ENCODE measurements around the gene MRPL40.

Gene MRPL40
- total RNA-seq, result 18.8 to 38.9 (median 28.0) reads per million in 17 experiments

- DNase-seq, result peak; percentile 98 to 99 (median 99)
Observed at GRCh38 chr22:19432133-19432851, at the start of gene MRPL40. Gene MRPL40 (plus strand): TSS chr22:19432545. CDS start chr22:19432555, 10 bp downstream.

- no peak for DNase-seq
Observed at GRCh38 chr22:19383292-19383691, 49.1 kb upstream of the MRPL40 start.

GRCh38 chr22:19385221-19385906, 47.0 kb upstream of the MRPL40 start:
- no peak for DNase-seq

GRCh38 chr22:19386248-19386647, 46.1 kb upstream of the MRPL40 start:
- no peak for DNase-seq

GRCh38 chr22:19387038-19387437, 45.3 kb upstream of the MRPL40 start:
- DNase-seq, result no peak

- DNase-seq, result no peak
Observed at GRCh38 chr22:19387575-19387974, 44.8 kb upstream of the MRPL40 start.

GRCh38 chr22:19393704-19394103, 38.6 kb upstream of the MRPL40 start:
- no peak for DNase-seq

- DNase-seq, result peak in 3 of 4 experiments; percentile 21 to 36 (median 30)
Observed at GRCh38 chr22:19394274-19395050, 37.9 kb upstream of the MRPL40 start.

GRCh38 chr22:19395276-19395675, 37.1 kb upstream of the MRPL40 start:
- no peak for DNase-seq

GRCh38 chr22:19396561-19396933, 35.8 kb upstream of the MRPL40 start:
- DNase-seq, result no peak

GRCh38 chr22:19396934-19397733, 35.2 kb upstream of the MRPL40 start:
- no peak for DNase-seq

GRCh38 chr22:19397734-19398104, 34.6 kb upstream of the MRPL40 start:
- no peak for DNase-seq

- no peak for DNase-seq
Observed at GRCh38 chr22:19398206-19398605, 34.1 kb upstream of the MRPL40 start.

GRCh38 chr22:19398652-19399051, 33.7 kb upstream of the MRPL40 start:
- DNase-seq, result no peak

- no peak for DNase-seq
Observed at GRCh38 chr22:19400881-19401280, 31.5 kb upstream of the MRPL40 start.

- DNase-seq, result no peak
Observed at GRCh38 chr22:19401483-19401882, 30.9 kb upstream of the MRPL40 start.

- DNase-seq, result no peak
Observed at GRCh38 chr22:19402642-19403191, 29.6 kb upstream of the MRPL40 start.

- no peak for DNase-seq
Observed at GRCh38 chr22:19404676-19405075, 27.7 kb upstream of the MRPL40 start.

GRCh38 chr22:19405133-19405532, 27.2 kb upstream of the MRPL40 start:
- no peak for DNase-seq

GRCh38 chr22:19405652-19406051, 26.7 kb upstream of the MRPL40 start:
- no peak for DNase-seq

- DNase-seq, result no peak
Observed at GRCh38 chr22:19406281-19406811, 26.0 kb upstream of the MRPL40 start.

GRCh38 chr22:19406846-19407245, 25.5 kb upstream of the MRPL40 start:
- DNase-seq, result no peak
